Panc1 (cell line): Measurements from ENCODE around the gene SCYL2.

ENCODE experiments used
- CTCF ChIP-seq: fragments of 450-650 bp; IDR thresholded peaks from 2 replicates; pipeline ENCODE4 v1.5.1; 2017; ENCODE audit warnings: mild to moderate bottlenecking
- POLR2AphosphoS5 ChIP-seq: IDR thresholded peaks from 2 replicates; pipeline ENCODE4 v1.6.1; 2012; ENCODE audit warnings: mild to moderate bottlenecking, low read depth, low read length, moderate library complexity
- REST ChIP-seq, 2 experiments: IDR thresholded peaks; 2 replicates each; pipeline ENCODE4 v1.6.1; 2011 to 2012; ENCODE audit warnings: low read depth in 2 of 2, control low read depth in 1 of 2, low read length in 1 of 2, mild to moderate bottlenecking in 1 of 2, moderate library complexity in 1 of 2; ENCODE audit not compliant: insufficient read depth in 1 of 2
- SIN3A ChIP-seq: IDR thresholded peaks from 2 replicates; pipeline ENCODE4 v1.6.1; 2012; ENCODE audit warnings: low read depth, mild to moderate bottlenecking, low read length, moderate library complexity, borderline replicate concordance; ENCODE audit not compliant: insufficient read depth
- TCF7L2 ChIP-seq: IDR thresholded peaks from 2 replicates; pipeline ENCODE4 v1.6.1; 2011; ENCODE audit warnings: mild to moderate bottlenecking, low read depth, low read length, inconsistent platforms

DNA sequence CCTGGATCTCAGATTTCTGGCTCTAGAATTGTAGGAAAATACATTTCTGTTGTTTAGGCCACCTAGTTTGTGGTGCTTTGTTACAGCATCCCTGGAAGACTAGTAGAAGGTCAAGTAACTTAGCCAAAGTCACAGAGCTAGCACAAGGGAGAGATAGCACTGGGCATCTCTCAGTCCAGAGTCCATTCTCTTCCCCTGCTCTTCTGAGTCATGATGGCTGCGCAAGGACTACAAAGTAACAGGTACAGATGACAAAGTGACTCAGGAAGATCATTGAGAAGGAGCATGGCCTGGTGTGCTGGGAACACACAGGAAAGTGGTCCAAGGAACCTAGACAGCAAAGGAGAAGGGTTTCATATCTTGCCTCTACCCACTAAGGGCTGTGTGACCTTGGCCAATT lies 109.2 kb downstream of the SCYL2 start:
- TF ChIP-seq CTCF (no peak), POLR2AphosphoS5 (no peak), TCF7L2 (no peak), REST (IDR thresholded peaks at IDR 0.05; ENCODE audit: insufficient read depth in 1 of 2, low read depth in 2 of 2, low read length in 1 of 2) (no peak), SIN3A (no peak)
